Esophagus squamous epithelium (tissue), 5 donors: Measurements from ENCODE around the gene TMPRSS5. TPM values are rescaled to one million over a fixed set of nuclear protein-coding genes. Genes with fewer than 3 reads are reported as not detected.

Experiments used
- DNase-seq: peaks from one replicate; lab custom pipeline; 2025; lab: John Stamatoyannopoulos, UW
- H3K27ac ChIP-seq, 4 donors: fragments of 200-600 bp; sonication (generic); one replicate each; pipeline ENCODE4 v1.5.1; 2016 to 2019; ENCODE audit warnings: mild to moderate bottlenecking in 1 of 4
- H3K27me3 ChIP-seq, 4 donors: fragments of 200-600 bp; sonication (generic); 1 replicate in 3 of 4; 2 replicates in 1 of 4; pipeline versions ENCODE4 v1.5.1 to v1.6.0; 2017 to 2021; ENCODE audit warnings: antibody characterized with exemption in 1 of 4
- H3K36me3 ChIP-seq, 3 donors: fragments of 200-600 bp; sonication (generic); one replicate each; pipeline ENCODE4 v1.5.1; 2016 to 2019
- H3K4me1 ChIP-seq, 3 donors: fragments of 200-600 bp; sonication (generic); one replicate each; pipeline ENCODE4 v1.5.1; 2017 to 2019
- H3K4me3 ChIP-seq, 4 donors: fragments of 200-600 bp; sonication (generic); 1 replicate in 3 of 4; 2 replicates in 1 of 4; pipeline ENCODE4 v1.5.1; 2016 to 2019; ENCODE audit warnings: mild to moderate bottlenecking in 2 of 4, moderate library complexity in 1 of 4
- H3K9me3 ChIP-seq, 3 donors: fragments of 200-600 bp; sonication (generic); one replicate each; pipeline ENCODE4 v1.5.1; 2016 to 2019
- POLR2A ChIP-seq, 4 donors: fragments of 450-650 bp; IDR thresholded peaks; one replicate each; pipeline ENCODE4 v1.6.1; 2017; ENCODE audit warnings: antibody characterized with exemption in 4 of 4, mild to moderate bottlenecking in 4 of 4, moderate library complexity in 3 of 4
- WGBS, 2 donors: methylation state at CpG; one replicate each; pipeline ENCODE4 v1.1.5; 2018; 5-methylcytosine and 5-hydroxymethylcytosine counted together
- intact Hi-C: fragments of 100-400 bp; cut with DNase I; formaldehyde crosslinking; loops from one replicate; pipeline ENCODE4 v1.15.0; 2022
- total RNA-seq, 4 donors: library from RNA; depleted of rRNA; stranded (reverse); fragments of >200 nt; gene quantifications; one replicate each; pipeline ENCODE4 v1.1.0, GENCODE V29; 2016
- TF ChIP-seq, protein P1 (sequence below), 6 experiments: fragments of 450-650 bp in 4 of 6; fragments of 200-600 bp in 2 of 6; sonication (generic) in 2 of 6; IDR thresholded peaks; one replicate each; pipeline ENCODE4 v1.5.1; 2016 to 2019; ENCODE audit warnings: antibody characterized with exemption in 6 of 6, mild to moderate bottlenecking in 4 of 6, moderate library complexity in 4 of 6
- donor health status: DM: yes; HTN: yes; CAD: no.

Gene TMPRSS5
- total RNA-seq = 1 to 10 TPM in 1 of 4 donors, under 1 TPM in 2, not detected in 1; 0.19 to 1.3 (median 0.35) TPM

DNA sequence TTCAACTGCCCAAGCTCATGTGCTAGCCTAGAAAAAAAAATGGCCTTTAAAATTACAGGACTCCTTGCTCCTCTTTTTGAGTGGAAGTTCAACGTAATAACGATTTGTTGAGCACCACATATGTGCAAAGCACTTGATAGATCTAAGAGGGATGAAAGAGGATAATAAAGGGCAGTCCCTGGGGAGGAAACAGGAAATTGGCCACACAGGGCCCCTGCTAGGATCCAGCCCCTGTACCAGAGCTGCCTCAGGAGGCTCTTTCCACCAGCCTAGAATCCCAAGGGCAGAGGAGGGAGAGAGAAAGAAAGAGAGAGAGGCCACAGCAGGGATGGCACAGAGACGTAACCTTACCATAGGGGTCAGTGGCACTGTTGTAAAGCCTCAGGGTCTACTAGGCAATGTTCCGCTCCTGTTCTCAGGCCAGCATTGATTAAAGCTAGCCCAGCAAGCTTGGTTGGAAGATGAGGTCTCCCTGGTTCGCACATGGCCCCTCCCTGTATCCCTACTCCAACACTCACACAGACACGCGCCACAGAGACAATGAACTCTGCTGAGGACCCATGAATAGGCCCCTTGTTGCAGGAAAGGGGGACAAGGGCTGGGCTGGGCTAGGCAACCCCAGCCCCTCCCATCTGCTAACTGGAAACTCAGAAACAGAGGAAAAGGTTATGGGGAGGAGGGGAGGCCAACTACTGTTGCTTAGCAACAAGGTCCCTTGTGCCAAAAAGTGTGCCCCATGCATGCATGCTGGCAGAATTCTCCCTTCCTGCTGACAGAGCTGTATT, at the start of gene TMPRSS5:
Gene TMPRSS5 (minus strand): TSS at position 438 of the 785 bp plus-strand sequence. CDS start 84 bp downstream, at position 354.
- no peak for DNase-seq
- intact Hi-C loops = no loop called here
- WGBS, 2 donors = 80 to 83% methylated on average over 4 to 5 of the region's 7 CpGs
- no peak within 1 kb of the TSS for H3K4me3 ChIP-seq
- no peak for TF ChIP-seq POLR2A (IDR thresholded peaks at IDR 0.05)
- TF ChIP-seq, protein P1, sequence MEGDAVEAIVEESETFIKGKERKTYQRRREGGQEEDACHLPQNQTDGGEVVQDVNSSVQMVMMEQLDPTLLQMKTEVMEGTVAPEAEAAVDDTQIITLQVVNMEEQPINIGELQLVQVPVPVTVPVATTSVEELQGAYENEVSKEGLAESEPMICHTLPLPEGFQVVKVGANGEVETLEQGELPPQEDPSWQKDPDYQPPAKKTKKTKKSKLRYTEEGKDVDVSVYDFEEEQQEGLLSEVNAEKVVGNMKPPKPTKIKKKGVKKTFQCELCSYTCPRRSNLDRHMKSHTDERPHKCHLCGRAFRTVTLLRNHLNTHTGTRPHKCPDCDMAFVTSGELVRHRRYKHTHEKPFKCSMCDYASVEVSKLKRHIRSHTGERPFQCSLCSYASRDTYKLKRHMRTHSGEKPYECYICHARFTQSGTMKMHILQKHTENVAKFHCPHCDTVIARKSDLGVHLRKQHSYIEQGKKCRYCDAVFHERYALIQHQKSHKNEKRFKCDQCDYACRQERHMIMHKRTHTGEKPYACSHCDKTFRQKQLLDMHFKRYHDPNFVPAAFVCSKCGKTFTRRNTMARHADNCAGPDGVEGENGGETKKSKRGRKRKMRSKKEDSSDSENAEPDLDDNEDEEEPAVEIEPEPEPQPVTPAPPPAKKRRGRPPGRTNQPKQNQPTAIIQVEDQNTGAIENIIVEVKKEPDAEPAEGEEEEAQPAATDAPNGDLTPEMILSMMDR (IDR thresholded peaks at IDR 0.05) = no peak
- no peak within 1 kb of the TSS for H3K27ac ChIP-seq
- no peaks in the 10 kb centered on the region for H3K4me1 ChIP-seq
- no peaks in the 10 kb centered on the region for H3K36me3 ChIP-seq
- H3K27me3 ChIP-seq = no peaks in the 10 kb centered on the region
- H3K9me3 ChIP-seq = peaks cover 0 to 3% (median 0%) of the 10 kb centered on the region in 3 donors

DNA sequence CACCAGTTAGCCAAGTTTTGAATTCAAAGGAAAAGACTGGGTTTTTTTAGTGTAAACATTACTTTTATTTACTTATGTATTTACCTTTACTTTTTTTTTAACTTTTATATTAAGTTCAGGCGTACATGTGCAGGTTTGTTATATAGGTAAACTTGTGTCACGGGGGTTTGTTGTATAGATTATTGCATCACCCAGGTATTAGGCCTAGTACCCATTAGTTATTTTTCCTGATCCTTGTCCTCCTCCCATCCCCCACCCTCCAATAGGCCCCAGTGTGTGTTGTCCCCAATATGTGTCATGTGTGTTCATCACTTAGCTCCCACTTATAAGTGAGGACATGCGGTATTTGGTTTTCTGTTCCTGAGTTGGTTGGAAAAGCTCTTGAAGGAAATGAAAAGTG, 46.8 kb upstream of the TMPRSS5 start:
- Histone ChIP-seq H3K27ac (no peak overlapping the region), H3K27me3 (no peaks in the 10 kb centered on the region), H3K4me3 (no peak overlapping the region), H3K4me1 (no peaks in the 10 kb centered on the region), H3K9me3 (no peaks in the 10 kb centered on the region), H3K36me3 (peaks cover 0 to 83% (median 0%) of the 10 kb centered on the region in 3 donors)
- 91 to 98% methylated on average over 3 of the region's 3 CpGs for WGBS, 2 donors
- DNase-seq = no peak
- TF ChIP-seq, protein P1 (IDR thresholded peaks at IDR 0.05) = no peak
- no peak for TF ChIP-seq POLR2A (IDR thresholded peaks at IDR 0.05)
- intact Hi-C loops = no loop called here

- Histone ChIP-seq H3K36me3 (peaks cover 6 to 100% (median 22%) of the 10 kb centered on the region in 3 donors), H3K9me3 (no peaks in the 10 kb centered on the region), H3K27ac (no peak overlapping the region), H3K27me3 (no peaks in the 10 kb centered on the region), H3K4me1 (no peaks in the 10 kb centered on the region), H3K4me3 (no peak overlapping the region)
- DNase-seq = no peak
- TF ChIP-seq POLR2A (IDR thresholded peaks at IDR 0.05) = no peak
- TF ChIP-seq, protein P1 (IDR thresholded peaks at IDR 0.05) = no peak
- WGBS, 2 donors = 74 to 88% methylated on average over 1 of the region's 1 CpG
- intact Hi-C loops = no loop called here
Observed at GRCh38 chr11:113736323-113736722, 30.2 kb upstream of the TMPRSS5 start.

DNA sequence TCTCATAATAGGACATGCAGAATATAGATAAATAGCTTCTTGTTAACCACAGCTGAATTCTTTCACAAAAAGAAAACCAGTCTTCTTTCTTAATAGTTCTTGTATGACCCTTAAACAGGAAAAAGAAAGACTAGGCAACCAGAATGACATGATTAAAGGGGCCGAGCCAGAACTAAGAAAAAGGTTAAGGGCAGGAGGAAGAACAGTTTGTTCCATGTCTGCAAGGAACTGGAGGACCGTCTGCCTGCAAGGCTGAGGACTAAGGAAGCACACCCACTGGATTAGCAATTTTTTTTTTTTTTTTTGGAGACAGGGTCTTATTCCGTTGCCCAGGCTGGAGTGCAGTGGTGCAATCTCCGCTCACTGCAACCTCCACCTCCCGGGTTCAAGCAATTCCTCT, 26.0 kb upstream of the TMPRSS5 start:
- whole genome bisulfite sequencing, 2 donors = 93 to 97% methylated on average over 5 of the region's 5 CpGs
- Histone ChIP-seq H3K4me3 (no peak overlapping the region), H3K9me3 (no peaks in the 10 kb centered on the region), H3K4me1 (no peaks in the 10 kb centered on the region), H3K27me3 (no peaks in the 10 kb centered on the region), H3K36me3 (peaks cover 0 to 58% (median 13%) of the 10 kb centered on the region in 3 donors), H3K27ac (no peak overlapping the region)
- intact Hi-C loops = loop anchor here (5.0 kb wide), 1 partner anchor 425 kb away; no protein-coding TSS in a partner anchor
- TF ChIP-seq, protein P1 (IDR thresholded peaks at IDR 0.05) = no peak
- TF ChIP-seq POLR2A (IDR thresholded peaks at IDR 0.05) = no peak
- DNase-seq = no peak
